SK-N-SH (cell line): ENCODE results near the gene SLC1A3. TPM values are rescaled to one million over a fixed set of nuclear protein-coding genes. Genes with fewer than 3 reads are reported as not detected.
A peak's percentile ranks its signal among the peaks of the same experiment; 100 is the strongest.

Experiments
- CTCF ChIA-PET: fragments of 300-600, 350-600 bp; formaldehyde crosslinking; extraction: SDS; loops from one replicate; lab custom pipeline; 2021; lab: Yijun Ruan, JAX
- POLR2A ChIA-PET: fragments of 350-600 bp; sonication (Branson Sonifier 250); formaldehyde crosslinking; extraction: SDS; loops from one replicate; lab custom pipeline; 2020; ENCODE audit warnings: antibody characterized with exemption, inconsistent platforms; lab: Yijun Ruan, JAX
- DNase-seq: peaks from one replicate; pipeline ENCODE4 v3.0.0; 2012
- H2AFZ ChIP-seq: fragments of 200-600 bp; sonication (generic); 2 replicates; pipeline ENCODE4 v1.8.1; 2016; ENCODE audit warnings: antibody characterized with exemption, mild to moderate bottlenecking, low read depth
- H3F3A ChIP-seq: fragments of 200-600 bp; sonication (generic); replicated peaks from 2 replicates; pipeline ENCODE3; 2016; ENCODE audit warnings: antibody characterized with exemption, mild to moderate bottlenecking; ENCODE audit not compliant: insufficient read depth
- H3K27ac ChIP-seq, 2 experiments: fragments of 200-500 bp in 1 of 2; fragments of 200-600 bp in 1 of 2; sonication (Bioruptor generic) in 1 of 2; sonication (generic), shearing (Covaris generic) in 1 of 2; 2 replicates each; pipeline versions ENCODE4 v1.5.1 to v1.6.1; 2014 to 2016; ENCODE audit warnings: low read depth in 2 of 2, inconsistent platforms in 1 of 2, low read length in 1 of 2, mild to moderate bottlenecking in 1 of 2, mixed read lengths in 1 of 2
- H3K27me3 ChIP-seq: fragments of 200-600 bp; sonication (generic), shearing (Covaris generic); 2 replicates; pipeline ENCODE4 v1.6.1; 2016; ENCODE audit warnings: mixed run types; ENCODE audit not compliant: insufficient read depth
- H3K36me3 ChIP-seq, 2 experiments: fragments of 200-500 bp in 1 of 2; fragments of 200-600 bp in 1 of 2; sonication (Bioruptor generic) in 1 of 2; sonication (generic) in 1 of 2; replicated peaks in 1 of 2; 2 replicates each; pipeline versions ENCODE3 to v1.5.1; 2014 to 2016; ENCODE audit warnings: low read length in 1 of 2, mild to moderate bottlenecking in 1 of 2; ENCODE audit not compliant: insufficient read depth in 2 of 2, control insufficient read depth in 1 of 2
- H3K4me1 ChIP-seq, 2 experiments: fragments of 200-500 bp in 1 of 2; fragments of 200-600 bp in 1 of 2; sonication (Bioruptor generic) in 1 of 2; sonication (generic), shearing (Covaris generic) in 1 of 2; 2 replicates each; pipeline versions ENCODE4 v1.5.1 to v1.6.1; 2014 to 2016; ENCODE audit warnings: low read depth in 1 of 2, low read length in 1 of 2, mixed run types in 1 of 2; ENCODE audit not compliant: insufficient read depth in 2 of 2, control insufficient read depth in 1 of 2
- H3K4me2 ChIP-seq: fragments of 200-600 bp; sonication (generic), shearing (Covaris generic); 2 replicates; pipeline ENCODE4 v1.6.1; 2017; ENCODE audit warnings: mixed run types
- H3K4me3 ChIP-seq, 2 experiments: fragments of 200-500 bp in 1 of 2; fragments of 200-600 bp in 1 of 2; sonication (Bioruptor generic) in 1 of 2; sonication (generic), shearing (Covaris generic) in 1 of 2; 2 replicates each; pipeline versions ENCODE4 v1.5.1 to v1.8.1; 2014 to 2016; ENCODE audit warnings: low read depth in 2 of 2, inconsistent platforms in 1 of 2, low read length in 1 of 2, mild to moderate bottlenecking in 1 of 2, mixed read lengths in 1 of 2, moderate library complexity in 1 of 2
- H3K79me2 ChIP-seq: fragments of 200-600 bp; sonication (generic); 2 replicates; pipeline ENCODE4 v1.8.1; 2017; ENCODE audit warnings: mild to moderate bottlenecking; ENCODE audit not compliant: insufficient read depth
- H3K9ac ChIP-seq: fragments of 200-600 bp; sonication (generic); 2 replicates; pipeline ENCODE4 v1.6.1; 2017; ENCODE audit warnings: mixed run types
- H3K9me2 ChIP-seq: fragments of 200-600 bp; sonication (generic); 2 replicates; pipeline ENCODE4 v1.6.1; 2017; ENCODE audit warnings: mixed run types
- H3K9me3 ChIP-seq: fragments of 200-600 bp; sonication (generic); 2 replicates; pipeline ENCODE4 v1.6.1; 2017; ENCODE audit warnings: mixed run types, mild to moderate bottlenecking, moderate library complexity
- H4K20me1 ChIP-seq: fragments of 200-600 bp; sonication (generic); 2 replicates; pipeline ENCODE4 v1.6.1; 2017; ENCODE audit warnings: mild to moderate bottlenecking, mixed run types; ENCODE audit not compliant: insufficient read depth
- EZH2phosphoT487 ChIP-seq: fragments of 200-600 bp; sonication (generic); IDR thresholded peaks from 2 replicates; pipeline ENCODE4 v1.6.1; 2017; ENCODE audit warnings: low read depth, mixed run types, mild to moderate bottlenecking, antibody characterized with exemption, moderate library complexity, borderline replicate concordance
- FOSL2 ChIP-seq: IDR thresholded peaks from 2 replicates; pipeline ENCODE4 v1.4.0; 2012; ENCODE audit warnings: low read depth, mild to moderate bottlenecking, moderate library complexity, borderline replicate concordance
- GABPA ChIP-seq: IDR thresholded peaks from 2 replicates; pipeline ENCODE4 v1.4.0; 2012; ENCODE audit warnings: low read depth, mild to moderate bottlenecking
- GATA2 ChIP-seq: sonication (generic); formaldehyde crosslinking; IDR thresholded peaks from 2 replicates; pipeline ENCODE4 v1.5.0; 2020; ENCODE audit warnings: mild to moderate bottlenecking, missing genetic modification reagents
- JUND ChIP-seq: IDR thresholded peaks from 2 replicates; pipeline ENCODE4 v1.4.0; 2012
- MEF2A ChIP-seq: IDR thresholded peaks from 2 replicates; pipeline ENCODE4 v1.4.0; 2012; ENCODE audit warnings: low read depth, borderline replicate concordance
- NFIC ChIP-seq: IDR thresholded peaks from 2 replicates; pipeline ENCODE4 v1.4.0; 2012; ENCODE audit warnings: borderline replicate concordance
- NRF1 ChIP-seq: IDR thresholded peaks from 2 replicates; pipeline ENCODE4 v1.6.1; 2012; ENCODE audit warnings: low read depth, mild to moderate bottlenecking, low read length
- RAD21 ChIP-seq: IDR thresholded peaks from 2 replicates; pipeline ENCODE4 v1.6.1; 2012; ENCODE audit warnings: mild to moderate bottlenecking, low read length
- WGBS: methylation state at CpG from one replicate; pipeline ENCODE4 v1.1.6; 2017; ENCODE audit warnings: low lambda C conversion rate; 5-methylcytosine and 5-hydroxymethylcytosine counted together
- polyA plus RNA-seq, 3 experiments: library from polyadenylated mRNA; depleted of rRNA; stranded (reverse); fragments of >200 nt; gene quantifications; 2 replicates each; pipeline ENCODE4 v1.2.3, GENCODE V29; 2012
- small RNA-seq, 7 experiments: library from RNA; depleted of rRNA; stranded (forward); fragments of <200 nt; gene quantifications; one replicate each; pipeline ENCODE3, GENCODE V24; 2012
- TF ChIP-seq, protein P1 (sequence below): fragments of 150-350 bp; IDR thresholded peaks from 2 replicates; pipeline ENCODE4 v1.6.1; 2016; ENCODE audit warnings: mild to moderate bottlenecking, low read depth, low read length
- TF ChIP-seq, protein P2 (sequence below): fragments of 200-600 bp; sonication (generic); IDR thresholded peaks from 2 replicates; pipeline ENCODE4 v1.6.1; 2017; ENCODE audit warnings: antibody characterized with exemption, mild to moderate bottlenecking, moderate library complexity
- TF ChIP-seq, protein P3 (sequence below): IDR thresholded peaks from 2 replicates; pipeline ENCODE4 v1.4.0; 2012; ENCODE audit warnings: low read depth, borderline replicate concordance

SLC1A3 gene
- polyA plus RNA-seq, 1 of the 3 experiments (the other 2 are of a cell fraction): not detected

DNA sequence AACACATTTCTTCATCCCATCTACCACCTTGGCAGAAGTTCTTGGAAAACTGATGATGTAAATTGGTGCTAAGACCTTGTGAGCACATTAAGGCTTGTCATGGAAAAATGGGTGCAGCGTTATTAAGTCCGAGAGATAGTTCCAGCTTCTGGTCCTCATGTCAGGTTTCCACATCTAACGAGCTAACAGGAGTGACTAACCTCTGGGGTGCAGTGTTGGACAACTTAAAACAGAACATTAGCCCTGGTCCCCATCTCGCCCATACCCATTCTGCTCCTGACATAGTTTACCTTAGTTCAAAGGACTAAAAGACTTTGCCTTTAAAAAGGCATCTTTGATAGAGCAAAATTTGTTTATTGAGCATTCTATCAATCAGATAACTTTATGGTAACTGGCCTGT lies 128.0 kb downstream of the SLC1A3 start:
- DNase-seq: peak; percentile 24
- CTCF ChIA-PET: interaction anchor here (0.7 to 1.6 kb wide), 5 partner anchors 134 to 492 kb away, joined by 3 to 5 read pairs (median 3); no protein-coding TSS in a partner anchor

DNA sequence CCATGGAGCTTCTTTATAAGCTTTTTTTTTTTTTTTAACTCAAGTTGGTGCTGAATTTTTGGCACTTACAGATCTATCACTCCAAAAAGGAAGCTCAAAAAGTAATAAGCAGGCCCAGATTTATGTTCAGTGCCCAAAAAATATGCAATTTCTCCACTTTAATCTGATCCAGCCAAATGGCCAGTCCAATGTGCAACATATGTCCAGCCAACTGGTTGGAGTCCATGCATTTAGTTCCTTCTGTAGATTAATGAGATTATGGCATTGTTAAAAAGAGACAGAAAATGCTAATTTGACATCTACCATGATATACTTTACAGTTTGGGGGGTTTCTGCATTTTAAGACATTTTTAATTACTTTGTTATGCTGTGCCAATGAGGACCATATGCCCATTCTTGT lies 129.5 kb downstream of the SLC1A3 start:
- CTCF ChIA-PET: interaction anchor here (1.4 kb wide), 1 partner anchor 45 kb away, joined by 4 read pairs; no protein-coding TSS in a partner anchor
- DNase-seq: no peak
- Histone ChIP-seq H3F3A (no peaks in the 10 kb centered on the region), H3K27me3 (peaks cover 38% of the 10 kb centered on the region; the same call in 1 of the 2 replicates), H3K9me3 (no peaks in the 10 kb centered on the region), H3K79me2 (no peaks in the 10 kb centered on the region), H3K27ac (no peak overlapping the region), H3K4me3 (no peak overlapping the region), H4K20me1 (no peaks in the 10 kb centered on the region), H3K9me2 (no peaks in the 10 kb centered on the region), H3K4me1 (no peaks in the 10 kb centered on the region), H3K36me3 (no peaks in the 10 kb centered on the region), H2AFZ (no peak overlapping the region), H3K9ac (no peak overlapping the region), H3K4me2 (no peak overlapping the region)
- POLR2A ChIA-PET: no interaction called here
- TF ChIP-seq, protein P1, sequence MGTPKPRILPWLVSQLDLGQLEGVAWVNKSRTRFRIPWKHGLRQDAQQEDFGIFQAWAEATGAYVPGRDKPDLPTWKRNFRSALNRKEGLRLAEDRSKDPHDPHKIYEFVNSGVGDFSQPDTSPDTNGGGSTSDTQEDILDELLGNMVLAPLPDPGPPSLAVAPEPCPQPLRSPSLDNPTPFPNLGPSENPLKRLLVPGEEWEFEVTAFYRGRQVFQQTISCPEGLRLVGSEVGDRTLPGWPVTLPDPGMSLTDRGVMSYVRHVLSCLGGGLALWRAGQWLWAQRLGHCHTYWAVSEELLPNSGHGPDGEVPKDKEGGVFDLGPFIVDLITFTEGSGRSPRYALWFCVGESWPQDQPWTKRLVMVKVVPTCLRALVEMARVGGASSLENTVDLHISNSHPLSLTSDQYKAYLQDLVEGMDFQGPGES: no peak
- TF ChIP-seq FOSL2: no peak
- no peak for TF ChIP-seq MEF2A
- TF ChIP-seq, protein P2, sequence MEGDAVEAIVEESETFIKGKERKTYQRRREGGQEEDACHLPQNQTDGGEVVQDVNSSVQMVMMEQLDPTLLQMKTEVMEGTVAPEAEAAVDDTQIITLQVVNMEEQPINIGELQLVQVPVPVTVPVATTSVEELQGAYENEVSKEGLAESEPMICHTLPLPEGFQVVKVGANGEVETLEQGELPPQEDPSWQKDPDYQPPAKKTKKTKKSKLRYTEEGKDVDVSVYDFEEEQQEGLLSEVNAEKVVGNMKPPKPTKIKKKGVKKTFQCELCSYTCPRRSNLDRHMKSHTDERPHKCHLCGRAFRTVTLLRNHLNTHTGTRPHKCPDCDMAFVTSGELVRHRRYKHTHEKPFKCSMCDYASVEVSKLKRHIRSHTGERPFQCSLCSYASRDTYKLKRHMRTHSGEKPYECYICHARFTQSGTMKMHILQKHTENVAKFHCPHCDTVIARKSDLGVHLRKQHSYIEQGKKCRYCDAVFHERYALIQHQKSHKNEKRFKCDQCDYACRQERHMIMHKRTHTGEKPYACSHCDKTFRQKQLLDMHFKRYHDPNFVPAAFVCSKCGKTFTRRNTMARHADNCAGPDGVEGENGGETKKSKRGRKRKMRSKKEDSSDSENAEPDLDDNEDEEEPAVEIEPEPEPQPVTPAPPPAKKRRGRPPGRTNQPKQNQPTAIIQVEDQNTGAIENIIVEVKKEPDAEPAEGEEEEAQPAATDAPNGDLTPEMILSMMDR: no peak
- TF ChIP-seq, protein P3, sequence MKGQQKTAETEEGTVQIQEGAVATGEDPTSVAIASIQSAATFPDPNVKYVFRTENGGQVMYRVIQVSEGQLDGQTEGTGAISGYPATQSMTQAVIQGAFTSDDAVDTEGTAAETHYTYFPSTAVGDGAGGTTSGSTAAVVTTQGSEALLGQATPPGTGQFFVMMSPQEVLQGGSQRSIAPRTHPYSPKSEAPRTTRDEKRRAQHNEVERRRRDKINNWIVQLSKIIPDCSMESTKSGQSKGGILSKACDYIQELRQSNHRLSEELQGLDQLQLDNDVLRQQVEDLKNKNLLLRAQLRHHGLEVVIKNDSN: no peak
- TF ChIP-seq RAD21: no peak
- TF ChIP-seq EZH2phosphoT487: no peak
- no peak for TF ChIP-seq NRF1
- TF ChIP-seq GATA2 (CRISPR knock-in tag): no peak
- no peak for TF ChIP-seq GABPA
- TF ChIP-seq, all 33 proteins: peak for 0

More for the DNA sequence above, 128.0 kb downstream of the SLC1A3 start:
- no peak overlapping the region for H3K4me2 ChIP-seq
- no peaks in the 10 kb centered on the region for H3K79me2 ChIP-seq
- H4K20me1 ChIP-seq: no peaks in the 10 kb centered on the region
- no peaks in the 10 kb centered on the region for H3K9me3 ChIP-seq
- no peaks in the 10 kb centered on the region for H3K4me1 ChIP-seq
- 7% methylated on average over 4 of the region's 4 CpGs for WGBS
- H3K4me3 ChIP-seq: no peak overlapping the region; a peak in 1 of 4 replicates
- no peak overlapping the region for H3K27ac ChIP-seq
- H3K9me2 ChIP-seq: no peaks in the 10 kb centered on the region
- no peaks in the 10 kb centered on the region for H3F3A ChIP-seq
- no peak for TF ChIP-seq JUND
- TF ChIP-seq NFIC: no peak
- TF ChIP-seq MEF2A: no peak
- TF ChIP-seq, protein P2: peak; percentile 41
- TF ChIP-seq RAD21: peak; percentile 51
- peaks cover 38% of the 10 kb centered on the region; the same call in 1 of the 2 replicates for H3K27me3 ChIP-seq
- POLR2A ChIA-PET: no interaction called here
- H3K9ac ChIP-seq: no peak overlapping the region
- H2AFZ ChIP-seq: no peak overlapping the region
- H3K36me3 ChIP-seq: no peaks in the 10 kb centered on the region

Small RNA genes lying within 50 kb of the gene (small RNA-seq; reads per million reads assigned to genes)
- 0 reads per million in 7 experiments for gene AC010631.1
